Muscle of arm (tissue), 12 donors: Measurements from ENCODE around the gene ERCC1. TPM values are rescaled to one million over a fixed set of nuclear protein-coding genes. Genes with fewer than 3 reads are reported as not detected.
"Not testable (repeated sequence)": the region's sequence is repeated elsewhere in the genome, so short reads cannot be mapped to it uniquely, and the experiment has no call there.

Source experiments
- DNase-seq: peaks from one replicate; pipeline ENCODE4 v3.0.0-alpha.2; 2013
- polyA plus RNA-seq, 12 donors: library from polyadenylated mRNA; unstranded; fragments of 120-200 nt; gene quantifications; one replicate each; pipeline ENCODE4 v1.2.1, GENCODE V29; 2013; ENCODE audit not compliant: insufficient read length in 12 of 12

ERCC1 gene
- polyA plus RNA-seq, 12 donors, result 79.9 to 113 (median 92.3) TPM; not detected in 1

- no peak for DNase-seq
Observed at GRCh38 chr19:45408121-45408520, 15.6 kb downstream of the ERCC1 start.

GRCh38 chr19:45407585-45407984 lies 16.1 kb downstream of the ERCC1 start:
- not testable (repeated sequence) for DNase-seq

- no peak for DNase-seq
Observed at GRCh38 chr19:45407091-45407375, 16.7 kb downstream of the ERCC1 start.

- peak; percentile 85 for DNase-seq
Observed at GRCh38 chr19:45406226-45407090, 17.3 kb downstream of the ERCC1 start, which contains the start of gene POLR1G. Gene POLR1G, plus strand, starts transcription at chr19:45406644. Its CDS starts 53 bp downstream, at chr19:45406697.

GRCh38 chr19:45405435-45406225 lies 18.1 kb downstream of the ERCC1 start:
- DNase-seq, result peak; percentile 81

- no peak for DNase-seq
Observed at GRCh38 chr19:45404557-45405434, 18.9 kb downstream of the ERCC1 start, which contains the start of gene PPP1R13L. Gene PPP1R13L, minus strand, starts transcription at chr19:45405069. Its CDS starts 6,751 bp downstream, at chr19:45398318.

GRCh38 chr19:45403781-45404556 lies 19.7 kb downstream of the ERCC1 start:
- DNase-seq, result no peak

- DNase-seq, result no peak
Observed at GRCh38 chr19:45403272-45403671, 20.4 kb downstream of the ERCC1 start.

GRCh38 chr19:45402298-45403061 lies 21.2 kb downstream of the ERCC1 start:
- DNase-seq, result no peak

GRCh38 chr19:45401815-45402214 lies 21.9 kb downstream of the ERCC1 start:
- DNase-seq, result no peak

- DNase-seq, result no peak
Observed at GRCh38 chr19:45400192-45400591, 23.5 kb downstream of the ERCC1 start.

GRCh38 chr19:45395821-45396617 lies 27.7 kb downstream of the ERCC1 start:
- no peak for DNase-seq

GRCh38 chr19:45391871-45392665 lies 31.6 kb downstream of the ERCC1 start:
- DNase-seq, result no peak

- no peak for DNase-seq
Observed at GRCh38 chr19:45391346-45391745, 32.4 kb downstream of the ERCC1 start.

GRCh38 chr19:45385392-45386221 lies 38.1 kb downstream of the ERCC1 start:
- no peak for DNase-seq

GRCh38 chr19:45382426-45382825 lies 41.3 kb downstream of the ERCC1 start:
- no peak for DNase-seq

GRCh38 chr19:45380107-45380506 lies 43.6 kb downstream of the ERCC1 start:
- DNase-seq, result no peak
